ENCODE measurements around the gene MAP2K3.
"Not testable (repeated sequence)": the region's sequence is repeated elsewhere in the genome, so short reads cannot be mapped to it uniquely, and the experiment has no call there.

The MAP2K3 gene

GRCh38 chr17:21350495-21350894 lies 66.0 kb downstream of the MAP2K3 start:
- not testable (repeated sequence) for DNase-seq (ENCODE audit: low spot score)

GRCh38 chr17:21351366-21352065 lies 67.0 kb downstream of the MAP2K3 start:
- no peak for DNase-seq (ENCODE audit: low spot score)

- DNase-seq (ENCODE audit: low spot score): no peak
These were observed 67.9 kb downstream of the MAP2K3 start for GRCh38 chr17:21352221-21352980.

- no peak for DNase-seq (ENCODE audit: low spot score)
These were observed 68.4 kb downstream of the MAP2K3 start for GRCh38 chr17:21352981-21353265.

DNA sequence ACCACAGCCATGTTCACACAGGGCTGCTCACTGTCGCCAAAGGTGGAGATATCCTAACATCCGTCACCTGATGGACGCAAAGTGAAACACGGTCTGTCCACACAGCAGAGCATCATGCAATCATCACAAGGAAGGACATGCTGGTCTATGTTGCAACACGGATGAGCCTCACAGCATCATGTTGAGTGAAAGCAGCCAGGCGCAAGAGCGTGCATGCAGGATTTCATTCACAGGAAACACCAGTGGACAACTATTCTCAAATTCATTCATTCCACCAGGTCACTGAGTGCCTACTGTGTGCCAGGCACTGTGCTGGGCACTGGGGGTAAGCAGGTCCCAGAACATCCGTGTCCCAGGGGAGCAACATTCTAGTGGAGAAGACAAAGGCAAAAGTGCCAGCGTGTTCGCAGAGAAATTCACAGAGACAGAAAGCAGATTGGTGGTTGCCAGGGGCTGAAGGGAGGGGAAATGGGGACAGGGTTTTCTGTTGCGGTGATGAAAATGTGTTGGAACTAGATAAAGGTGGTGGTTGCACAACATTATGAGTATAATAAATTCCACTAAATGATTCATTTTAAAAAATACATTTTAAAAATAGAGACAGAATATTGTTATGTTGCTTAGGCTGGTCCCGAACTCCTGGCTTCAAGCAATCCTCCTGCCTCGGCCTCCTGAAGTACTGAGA lies 69.0 kb downstream of the MAP2K3 start:
- DNase-seq (ENCODE audit: low spot score): no peak

DNA sequence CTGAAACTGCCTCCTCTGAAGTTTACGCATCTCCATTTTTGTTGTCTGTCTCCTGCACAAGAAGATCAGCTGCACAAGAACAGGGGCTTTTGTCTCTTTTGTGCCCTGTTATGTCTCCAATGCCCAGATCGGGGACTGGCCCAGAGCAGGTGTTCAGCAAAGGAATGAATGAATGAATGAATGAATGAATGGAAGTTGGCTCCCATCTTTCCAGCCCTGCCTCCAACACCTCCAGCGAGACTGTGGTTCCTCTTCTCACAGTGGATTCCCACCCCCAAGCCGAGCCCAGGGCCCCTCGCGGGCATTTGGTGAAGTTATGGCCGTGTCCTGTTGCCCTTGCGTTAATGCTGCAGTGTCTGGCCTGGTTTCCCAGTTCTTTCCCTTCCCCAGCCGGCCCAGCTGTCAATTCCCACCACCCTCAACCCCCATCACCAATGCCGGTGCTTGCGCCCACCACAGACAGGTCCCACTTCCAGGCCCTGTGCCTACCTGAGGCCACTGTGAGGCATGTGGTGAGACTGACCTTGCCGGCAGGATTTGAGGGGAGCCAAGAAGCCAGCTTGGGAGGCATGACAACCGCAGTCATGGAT lies 70.4 kb downstream of the MAP2K3 start:
- no peak for DNase-seq (ENCODE audit: low spot score)

- DNase-seq (ENCODE audit: low spot score): no peak
These were observed 71.1 kb downstream of the MAP2K3 start for GRCh38 chr17:21355586-21355985.

DNA sequence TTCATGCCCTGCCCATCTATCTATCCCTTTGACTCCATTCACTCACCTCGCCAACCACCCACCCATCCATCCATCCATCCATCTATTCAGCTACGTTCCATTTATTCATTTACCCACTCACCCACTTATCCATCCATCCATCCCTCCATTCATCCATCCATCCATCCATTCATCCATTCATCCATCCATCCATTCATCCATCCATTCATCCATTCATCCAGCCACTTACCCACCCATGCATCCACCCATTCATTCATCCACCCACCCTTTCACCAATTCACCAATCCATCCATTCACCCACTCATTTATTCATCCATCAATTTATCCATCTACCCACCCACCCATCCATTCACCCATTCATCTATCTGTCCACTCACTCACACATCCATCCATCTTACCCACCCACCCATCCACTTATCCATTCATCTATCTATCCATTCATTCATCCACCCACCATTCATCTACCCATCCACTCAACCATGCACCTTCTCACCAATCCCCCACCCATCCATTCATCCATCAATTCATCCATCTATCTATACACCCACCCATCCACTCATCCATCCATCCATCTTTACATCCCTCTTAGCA lies 72.1 kb downstream of the MAP2K3 start:
- no peak for DNase-seq (ENCODE audit: low spot score)

- no peak for DNase-seq (ENCODE audit: low spot score)
These were observed 72.8 kb downstream of the MAP2K3 start for GRCh38 chr17:21357281-21357680.

- no peak for DNase-seq (ENCODE audit: low spot score)
These were observed 73.5 kb downstream of the MAP2K3 start for GRCh38 chr17:21357696-21358656.

- DNase-seq (ENCODE audit: low spot score): no peak
These were observed 74.4 kb downstream of the MAP2K3 start for GRCh38 chr17:21358682-21359482.

GRCh38 chr17:21359483-21359840 lies 75.0 kb downstream of the MAP2K3 start:
- DNase-seq (ENCODE audit: low spot score): no peak

DNA sequence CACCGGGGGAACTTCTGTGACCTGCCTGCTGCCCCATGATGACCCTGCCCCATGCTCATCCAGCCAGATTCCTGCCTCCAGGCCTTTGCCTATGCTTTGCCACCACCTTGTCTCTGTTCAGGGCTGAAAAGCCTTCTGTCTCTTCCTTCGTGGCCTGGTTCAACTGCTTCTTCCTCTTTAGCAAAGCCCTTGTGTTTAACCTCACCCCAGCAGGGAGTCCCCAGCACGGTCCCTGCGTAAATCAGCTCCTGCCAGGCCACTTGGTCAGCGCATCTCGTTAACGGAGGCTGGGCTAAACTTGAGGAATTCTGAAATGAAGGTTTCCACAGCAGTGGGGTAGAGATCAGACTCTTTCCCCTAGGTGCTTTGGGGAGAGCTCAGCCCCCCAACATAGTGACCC lies 75.5 kb downstream of the MAP2K3 start:
- DNase-seq (ENCODE audit: low spot score): no peak

GRCh38 chr17:21361020-21361809 lies 76.7 kb downstream of the MAP2K3 start:
- no peak for DNase-seq (ENCODE audit: low spot score)

GRCh38 chr17:21362331-21362931 lies 77.9 kb downstream of the MAP2K3 start:
- DNase-seq (ENCODE audit: low spot score): no peak

DNA sequence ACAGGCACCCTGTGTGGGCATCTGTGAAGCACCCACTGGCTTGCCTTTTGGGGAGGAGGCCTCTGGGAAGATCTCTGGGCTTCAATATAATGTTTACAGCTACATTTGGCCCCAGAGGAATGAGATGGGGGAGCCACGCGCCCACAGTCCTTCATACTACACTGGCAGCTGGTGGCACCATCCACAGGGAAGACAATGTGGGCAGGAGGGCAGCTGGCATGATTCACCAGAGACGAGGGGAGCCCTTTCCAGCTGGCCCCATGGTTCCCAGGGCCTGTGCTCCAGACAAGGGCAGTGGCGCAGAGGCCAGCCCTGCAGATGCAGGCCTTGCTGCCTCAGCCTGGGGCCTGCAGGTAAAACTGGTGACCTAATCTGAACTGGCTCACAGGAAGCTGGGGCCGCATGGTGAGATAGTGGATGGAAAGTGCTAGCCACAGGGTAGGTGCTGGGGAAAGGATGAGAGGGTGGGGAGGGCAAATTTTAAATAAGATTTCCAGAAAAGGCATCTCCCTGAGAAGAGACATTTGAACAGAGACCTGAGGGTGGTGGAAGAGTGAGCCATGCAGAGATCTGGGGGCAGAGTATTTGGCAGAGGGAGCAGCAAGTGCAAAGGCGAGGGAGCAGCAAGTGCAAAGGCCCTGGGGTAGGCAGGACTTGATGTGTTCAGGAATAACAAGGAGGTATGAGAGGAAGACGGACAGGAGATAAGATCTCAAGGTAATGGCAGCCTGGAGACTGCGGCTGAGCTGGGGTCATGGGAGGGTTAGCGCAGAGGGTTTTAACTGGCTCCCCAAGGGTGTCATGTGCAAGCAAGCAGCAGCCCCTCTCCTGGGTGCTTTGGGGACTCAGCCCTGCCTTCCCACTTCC lies 79.5 kb downstream of the MAP2K3 start:
- no peak for DNase-seq (ENCODE audit: low spot score)

Measured in hepatic stellate cell (primary cell).